Epithelial cell of proximal tubule (primary cell): ENCODE results near the gene AGBL3. TPM values are rescaled to one million over a fixed set of nuclear protein-coding genes. Genes with fewer than 3 reads are reported as not detected.

Experiments
- DNase-seq: peaks from one replicate; pipeline ENCODE4 v3.0.0-alpha.2; 2011; ENCODE audit warnings: low read depth
- H3K4me3 ChIP-seq: 2 replicates; pipeline ENCODE4 v1.5.1; 2011; ENCODE audit warnings: low read depth, mild to moderate bottlenecking, low read length
- CTCF ChIP-seq: conservative IDR thresholded peaks from 2 replicates; pipeline ENCODE4 v1.5.1; 2012; ENCODE audit warnings: low read depth, mild to moderate bottlenecking, low read length
- total RNA-seq: library from RNA; depleted of rRNA; stranded (reverse); fragments of >200 nt; gene quantifications from 2 replicates; pipeline ENCODE4 v1.2.3, GENCODE V29; 2015

The AGBL3 gene
- total RNA-seq, 1 donor from 2014 or later, result 4.0 TPM

GRCh38 chr7:135151533-135151932, 165.2 kb downstream of the AGBL3 start:
- no peak overlapping the region for H3K4me3 ChIP-seq
- no peak for DNase-seq
- TF ChIP-seq CTCF, result no peak

GRCh38 chr7:135152442-135152841, 166.1 kb downstream of the AGBL3 start:
- H3K4me3 ChIP-seq, result no peak overlapping the region
- DNase-seq, result no peak
- no peak for TF ChIP-seq CTCF

GRCh38 chr7:135154734-135155133, 168.4 kb downstream of the AGBL3 start:
- TF ChIP-seq CTCF, result no peak
- no peak overlapping the region for H3K4me3 ChIP-seq
- DNase-seq, result no peak

DNA sequence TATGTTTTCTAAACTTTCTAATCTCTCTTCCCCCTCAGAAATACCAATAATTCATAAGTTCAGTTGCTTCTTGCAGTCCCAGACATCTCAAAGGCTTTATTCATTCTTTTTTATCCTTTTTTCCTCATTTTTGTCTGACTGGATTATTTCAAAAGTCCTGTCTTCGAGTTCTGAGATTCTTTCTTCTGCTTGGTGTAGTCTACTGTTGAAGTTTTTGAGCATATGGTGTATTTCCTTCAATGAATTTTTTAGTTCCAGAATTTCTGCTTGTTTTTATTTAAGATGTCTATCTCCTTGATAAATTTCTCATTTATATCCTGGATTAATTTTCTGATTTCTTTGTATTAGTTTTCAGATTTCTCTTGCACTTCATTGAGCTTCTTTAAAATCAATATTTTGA, 170.0 kb downstream of the AGBL3 start:
- DNase-seq, result no peak
- TF ChIP-seq CTCF, result no peak
- H3K4me3 ChIP-seq, result no peak overlapping the region

GRCh38 chr7:135158141-135158655, 171.9 kb downstream of the AGBL3 start:
- no peak overlapping the region for H3K4me3 ChIP-seq
- DNase-seq, result no peak
- no peak for TF ChIP-seq CTCF

DNA sequence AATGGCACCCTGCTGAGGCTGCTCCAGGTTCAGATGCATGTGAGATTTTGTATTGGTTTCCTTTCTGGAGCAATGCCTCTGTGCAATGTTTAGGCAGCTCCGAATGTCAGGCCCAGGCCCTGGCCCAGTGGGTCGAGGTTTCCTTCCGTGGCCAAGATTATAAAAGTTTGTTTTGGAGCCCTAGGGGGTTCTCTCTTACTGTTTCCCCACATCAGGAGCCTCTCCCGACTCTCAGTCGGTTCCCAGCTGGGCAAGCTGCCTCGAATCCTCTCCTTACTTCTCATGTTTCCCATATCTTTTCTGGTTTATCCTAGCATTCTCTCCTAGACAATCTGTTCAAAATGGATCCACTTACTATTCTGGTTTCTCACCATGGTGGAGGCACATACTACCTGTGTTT, 172.6 kb downstream of the AGBL3 start:
- H3K4me3 ChIP-seq, result no peak overlapping the region
- no peak for DNase-seq
- TF ChIP-seq CTCF, result no peak

DNA sequence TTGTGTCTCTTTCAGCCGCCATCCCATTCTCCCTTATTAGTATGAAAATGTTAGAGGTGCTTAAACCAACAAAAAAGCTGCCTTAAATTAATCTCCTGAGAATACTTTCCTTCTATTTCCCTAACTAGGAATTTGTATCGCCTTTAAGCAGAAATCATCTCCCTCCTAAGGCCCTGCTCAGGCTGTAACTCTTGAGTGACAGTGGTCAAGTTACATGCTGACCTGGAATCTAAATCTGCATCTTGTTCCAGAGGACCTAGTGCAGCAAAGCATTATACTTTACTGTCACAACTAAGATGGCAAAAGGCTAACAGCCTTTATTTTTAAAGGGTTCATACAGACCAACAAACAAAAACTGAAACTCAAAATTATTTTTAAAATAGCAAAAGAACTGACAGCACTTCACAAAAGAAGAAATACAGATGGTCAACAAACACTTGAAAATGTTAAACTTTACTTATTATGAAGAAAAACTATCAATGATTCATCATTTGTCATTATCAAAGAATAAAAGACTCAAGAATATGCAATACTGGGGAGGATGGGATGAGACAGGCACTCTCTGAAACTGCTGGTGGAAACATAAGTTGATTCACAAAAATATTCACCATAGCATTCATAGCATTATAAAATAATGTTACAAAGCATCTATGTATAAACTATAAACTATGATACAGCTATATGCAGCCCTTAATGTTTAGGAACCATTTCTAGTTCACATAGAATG, 173.2 kb downstream of the AGBL3 start:
- DNase-seq, result no peak
- no peak for TF ChIP-seq CTCF
- no peak overlapping the region for H3K4me3 ChIP-seq
